Keratinocyte (primary cell): ENCODE data around the gene HIF1A. TPM values are rescaled to one million over a fixed set of nuclear protein-coding genes. Genes with fewer than 3 reads are reported as not detected.

Experiments used
- DNase-seq: peaks from one replicate; pipeline ENCODE4 v3.0.0-alpha.2; 2011; ENCODE audit warnings: low read depth, missing footprints, low spot score
- FAIRE-seq: peaks from 2 replicates; lab custom pipeline; 2011; peaks lifted over from hg19 to GRCh38; lab: Jason Lieb, UNC
- H2AFZ ChIP-seq: 2 replicates; pipeline ENCODE4 v1.6.0; 2012; ENCODE audit warnings: low read length, control low read depth, inconsistent platforms; ENCODE audit not compliant: control insufficient read depth
- H3K27ac ChIP-seq: 2 replicates; pipeline ENCODE4 v1.5.1; 2011; ENCODE audit warnings: low read length; ENCODE audit not compliant: control insufficient read depth, insufficient read depth
- H3K27me3 ChIP-seq: 3 replicates; pipeline ENCODE4 v1.6.0; 2011; ENCODE audit warnings: low read length; ENCODE audit not compliant: control insufficient read depth, insufficient read depth; ENCODE audit errors: extremely low read depth
- H3K36me3 ChIP-seq, 2 experiments: 2 replicates in 1 of 2; 3 replicates in 1 of 2; pipeline ENCODE4 v1.5.1; 2011; ENCODE audit warnings: low read length in 2 of 2, mild to moderate bottlenecking in 1 of 2; ENCODE audit not compliant: control insufficient read depth in 2 of 2, insufficient read depth in 2 of 2; ENCODE audit errors: extremely low read depth in 1 of 2
- H3K4me1 ChIP-seq: 3 replicates; pipeline ENCODE4 v1.5.1; 2011; ENCODE audit warnings: low read length; ENCODE audit not compliant: control insufficient read depth, insufficient read depth; ENCODE audit errors: extremely low read depth
- H3K4me2 ChIP-seq: 3 replicates; pipeline ENCODE4 v1.6.0; 2011; ENCODE audit warnings: low read depth, low read length; ENCODE audit not compliant: control insufficient read depth, insufficient read depth; ENCODE audit errors: extremely low read depth
- H3K4me3 ChIP-seq, 3 experiments: fragments of 200-600 bp in 1 of 3; sonication (generic) in 1 of 3; 2 replicates in 2 of 3; 3 replicates in 1 of 3; pipeline ENCODE4 v1.5.1; 2011 to 2016; ENCODE audit warnings: low read length in 3 of 3, mild to moderate bottlenecking in 3 of 3, control low read depth in 2 of 3, inconsistent platforms in 1 of 3, low read depth in 1 of 3, mixed read lengths in 1 of 3, mixed run types in 1 of 3, moderate library complexity in 1 of 3; ENCODE audit not compliant: control insufficient read depth in 2 of 3, insufficient read depth in 2 of 3; ENCODE audit errors: extremely low read depth in 1 of 3
- H3K79me2 ChIP-seq: 2 replicates; pipeline ENCODE4 v1.6.0; 2012; ENCODE audit warnings: low read length; ENCODE audit not compliant: control insufficient read depth, insufficient read depth
- H3K9ac ChIP-seq: 3 replicates; pipeline ENCODE4 v1.6.0; 2011; ENCODE audit warnings: low read length; ENCODE audit not compliant: control insufficient read depth, insufficient read depth; ENCODE audit errors: extremely low read depth
- H3K9me1 ChIP-seq: 3 replicates; pipeline ENCODE4 v1.6.0; 2011; ENCODE audit warnings: low read length; ENCODE audit not compliant: control insufficient read depth, insufficient read depth; ENCODE audit errors: extremely low read depth
- H3K9me3 ChIP-seq: 2 replicates; pipeline ENCODE4 v1.5.1; 2012; ENCODE audit warnings: low read depth, low read length; ENCODE audit not compliant: control insufficient read depth
- H4K20me1 ChIP-seq: 3 replicates; pipeline ENCODE4 v1.6.0; 2011; ENCODE audit warnings: low read length; ENCODE audit not compliant: control insufficient read depth, insufficient read depth; ENCODE audit errors: extremely low read depth
- EZH2 ChIP-seq: IDR thresholded peaks from one replicate; pipeline ENCODE4 v1.6.1; 2012; ENCODE audit warnings: inconsistent platforms, mild to moderate bottlenecking, low read length, moderate library complexity
- dilution Hi-C: fragments of 300-500 bp; cut with MboI; formaldehyde crosslinking; loops from one replicate; pipeline ENCODE4 v1.7.0; 2020; ENCODE audit warnings: low sequenced_read_pairs; ENCODE audit not compliant: extremely low pct_ligation_motif_present
- polyA plus RNA-seq, 5 experiments: library from polyadenylated mRNA; depleted of rRNA in 3 of 5; stranded (reverse) in 3 of 5; stranded (forward) in 1 of 5; unstranded in 1 of 5; fragments of >200 nt; gene quantifications; 1 replicate in 1 of 5; 2 replicates in 3 of 5; 3 replicates in 1 of 5; pipeline versions ENCODE4 v1.2.1 to v1.2.3, GENCODE V29; 2011 to 2012; ENCODE audit warnings: missing spikeins in 2 of 5, low read depth in 1 of 5, low replicate concordance in 1 of 5
- TF ChIP-seq, protein P1 (sequence below), 3 experiments: IDR thresholded peaks in 1 of 3; conservative IDR thresholded peaks in 1 of 3; optimal IDR thresholded peaks in 1 of 3; 2 replicates in 2 of 3; 3 replicates in 1 of 3; pipeline versions ENCODE3 to v1.5.1; 2011; ENCODE audit warnings: low read length in 3 of 3, mild to moderate bottlenecking in 3 of 3, moderate library complexity in 2 of 3, control low read depth in 1 of 3, inconsistent platforms in 1 of 3; ENCODE audit not compliant: insufficient read depth in 2 of 3; ENCODE audit errors: extremely low read depth in 1 of 3

HIF1A gene
- polyA plus RNA-seq, 1 donor (not counting 4 experiments of a cell fraction or from before 2014, with no cell fraction given) = 202 TPM

DNA sequence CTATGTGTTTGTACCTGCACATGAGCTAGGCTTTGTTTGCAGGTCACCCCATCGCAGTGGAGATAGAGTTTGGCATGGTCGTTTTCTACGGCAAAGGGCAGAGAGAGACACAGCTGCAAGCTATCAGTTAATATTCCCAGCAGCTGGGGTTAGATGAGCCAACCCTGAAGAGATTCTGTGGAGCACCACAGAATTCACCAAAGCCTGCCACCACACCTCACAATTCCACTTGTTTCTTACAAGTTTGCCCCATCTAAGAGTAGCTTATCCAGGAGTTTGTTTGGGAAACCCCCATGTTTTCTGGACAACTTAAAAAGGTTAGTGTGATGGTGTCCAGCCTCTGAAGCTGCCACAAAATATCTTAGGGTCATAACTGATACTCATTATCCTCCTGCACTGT, 20.0 kb upstream of the HIF1A start:
- dilution Hi-C loops = no loop called here
- Histone ChIP-seq H2AFZ (no peak overlapping the region), H3K9me3 (no peaks in the 10 kb centered on the region), H3K9ac (no peak overlapping the region), H3K27me3 (no peaks in the 10 kb centered on the region), H4K20me1 (no peaks in the 10 kb centered on the region), H3K4me3 (no peak overlapping the region), H3K79me2 (no peaks in the 10 kb centered on the region), H3K36me3 (no peaks in the 10 kb centered on the region), H3K27ac (no peak overlapping the region), H3K9me1 (no peaks in the 10 kb centered on the region), H3K4me1 (no peaks in the 10 kb centered on the region), H3K4me2 (no peak overlapping the region)
- no peak for DNase-seq
- TF ChIP-seq EZH2 = no peak
- TF ChIP-seq, protein P1, sequence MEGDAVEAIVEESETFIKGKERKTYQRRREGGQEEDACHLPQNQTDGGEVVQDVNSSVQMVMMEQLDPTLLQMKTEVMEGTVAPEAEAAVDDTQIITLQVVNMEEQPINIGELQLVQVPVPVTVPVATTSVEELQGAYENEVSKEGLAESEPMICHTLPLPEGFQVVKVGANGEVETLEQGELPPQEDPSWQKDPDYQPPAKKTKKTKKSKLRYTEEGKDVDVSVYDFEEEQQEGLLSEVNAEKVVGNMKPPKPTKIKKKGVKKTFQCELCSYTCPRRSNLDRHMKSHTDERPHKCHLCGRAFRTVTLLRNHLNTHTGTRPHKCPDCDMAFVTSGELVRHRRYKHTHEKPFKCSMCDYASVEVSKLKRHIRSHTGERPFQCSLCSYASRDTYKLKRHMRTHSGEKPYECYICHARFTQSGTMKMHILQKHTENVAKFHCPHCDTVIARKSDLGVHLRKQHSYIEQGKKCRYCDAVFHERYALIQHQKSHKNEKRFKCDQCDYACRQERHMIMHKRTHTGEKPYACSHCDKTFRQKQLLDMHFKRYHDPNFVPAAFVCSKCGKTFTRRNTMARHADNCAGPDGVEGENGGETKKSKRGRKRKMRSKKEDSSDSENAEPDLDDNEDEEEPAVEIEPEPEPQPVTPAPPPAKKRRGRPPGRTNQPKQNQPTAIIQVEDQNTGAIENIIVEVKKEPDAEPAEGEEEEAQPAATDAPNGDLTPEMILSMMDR (optimal IDR thresholded peaks at IDR 0.05 in 1 of 3, IDR thresholded peaks at IDR 0.05 in 1 of 3, conservative IDR thresholded peaks at IDR 0.05 in 1 of 3; ENCODE audit: extremely low read depth in 1 of 3, insufficient read depth in 2 of 3, low read length in 3 of 3) = no peak
- no peak for FAIRE-seq

DNA sequence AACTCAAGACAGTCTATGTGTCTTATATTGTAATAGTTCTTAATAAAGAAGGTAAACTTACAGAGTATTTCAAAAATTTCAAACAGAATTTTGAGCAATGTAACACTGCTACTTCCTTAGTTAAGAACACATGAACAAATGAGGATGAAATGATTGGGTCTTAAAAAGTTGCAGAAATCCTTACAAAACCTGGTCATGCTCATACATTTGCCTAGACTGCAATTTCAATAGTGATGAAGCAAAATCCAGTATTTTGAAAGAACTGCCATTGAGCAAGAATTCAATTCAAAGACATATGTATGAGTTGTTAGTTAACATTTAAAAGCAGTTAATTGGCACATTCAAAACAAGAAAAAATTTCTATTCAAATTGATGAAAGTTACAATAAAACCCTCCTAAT, 17.8 kb upstream of the HIF1A start:
- dilution Hi-C loops = no loop called here
- no peak overlapping the region for H3K4me2 ChIP-seq
- H3K27ac ChIP-seq = no peak overlapping the region
- no peak for FAIRE-seq
- H3K9ac ChIP-seq = no peak overlapping the region
- H3K27me3 ChIP-seq = no peaks in the 10 kb centered on the region
- DNase-seq = no peak
- H3K9me1 ChIP-seq = no peaks in the 10 kb centered on the region
- no peaks in the 10 kb centered on the region for H3K9me3 ChIP-seq
- H3K4me1 ChIP-seq = peaks cover 4% of the 10 kb centered on the region
- no peak overlapping the region for H3K4me3 ChIP-seq
- no peaks in the 10 kb centered on the region for H3K79me2 ChIP-seq
- H4K20me1 ChIP-seq = no peaks in the 10 kb centered on the region
- TF ChIP-seq, protein P1 (optimal IDR thresholded peaks at IDR 0.05 in 1 of 3, IDR thresholded peaks at IDR 0.05 in 1 of 3, conservative IDR thresholded peaks at IDR 0.05 in 1 of 3; ENCODE audit: extremely low read depth in 1 of 3, insufficient read depth in 2 of 3, low read length in 3 of 3) = no peak
- TF ChIP-seq EZH2 = no peak
- no peak overlapping the region for H2AFZ ChIP-seq
- no peaks in the 10 kb centered on the region for H3K36me3 ChIP-seq
